Dedifferentiated amniotic fluid mesenchymal stem cell (primary cell): Measurements from ENCODE around the gene HEXIM1.

Source experiments
- DNase-seq: peaks from one replicate; pipeline ENCODE4 v3.0.0-alpha.2; 2016; ENCODE audit errors: extremely low spot score

HEXIM1 gene

DNA sequence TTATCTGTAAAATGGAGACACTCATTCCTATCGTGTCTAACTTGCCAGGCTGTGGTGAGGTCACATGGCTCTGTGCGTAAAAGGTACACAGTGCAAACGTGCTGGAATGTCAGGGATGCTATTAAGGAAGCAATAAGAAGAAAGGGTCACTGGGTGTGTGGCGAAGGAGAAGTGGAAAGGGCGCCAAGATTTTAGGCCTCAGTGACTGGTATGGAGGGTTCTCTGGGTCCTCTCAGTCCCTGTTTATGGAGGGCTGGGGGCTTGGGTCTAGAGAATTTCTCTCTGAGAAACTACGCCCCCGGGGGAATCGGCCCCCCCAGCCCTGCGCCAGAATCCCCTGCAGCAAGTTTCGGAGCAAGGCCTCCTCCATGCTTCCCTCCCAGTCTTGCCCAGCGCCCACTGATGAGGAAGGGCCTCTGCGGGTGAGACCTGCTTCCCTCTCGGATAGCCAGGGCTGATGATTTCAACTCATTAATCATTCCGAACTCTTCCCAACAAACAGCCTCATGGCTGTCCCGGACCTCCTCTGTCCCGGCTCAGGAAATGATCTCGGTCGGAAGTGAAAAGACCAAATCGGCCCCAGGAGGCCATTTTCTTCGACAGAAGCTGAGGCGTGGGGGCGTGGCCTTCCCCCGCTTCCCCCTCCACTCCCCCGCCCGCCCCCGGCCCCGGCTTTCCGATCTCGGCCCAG, 1.2 kb upstream of the HEXIM1 start:
- peak; percentile 49 for DNase-seq

DNA sequence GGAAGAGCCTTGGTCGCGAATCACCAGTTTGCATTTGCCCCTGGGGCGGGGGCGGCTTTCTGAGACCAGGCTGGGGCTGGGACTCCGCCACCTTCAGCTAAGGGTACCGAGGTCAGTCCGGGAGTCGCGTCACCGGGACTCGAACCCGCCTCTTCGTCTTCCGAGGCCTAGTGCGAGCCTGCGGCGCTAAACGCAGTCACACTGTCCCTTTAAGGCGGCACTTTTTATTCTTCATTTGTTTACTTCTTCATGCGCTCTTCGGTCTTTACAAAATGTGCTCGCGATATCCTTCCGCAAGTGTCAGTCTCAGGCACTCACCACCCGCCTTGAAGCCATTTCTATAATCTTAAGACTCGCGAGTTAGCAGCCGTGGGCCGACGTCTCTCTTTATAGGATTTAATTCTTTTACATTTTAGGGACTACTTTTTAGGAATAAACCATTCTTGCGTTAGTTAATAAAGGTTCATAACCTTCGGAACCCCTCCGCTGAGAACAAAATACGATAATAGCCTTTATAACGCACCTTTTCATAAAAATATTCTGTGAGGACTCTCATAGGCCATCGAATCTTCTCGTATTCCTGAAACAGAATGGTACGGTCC, 593 bp upstream of the HEXIM1 start:
- DNase-seq = peak; percentile 94

DNA sequence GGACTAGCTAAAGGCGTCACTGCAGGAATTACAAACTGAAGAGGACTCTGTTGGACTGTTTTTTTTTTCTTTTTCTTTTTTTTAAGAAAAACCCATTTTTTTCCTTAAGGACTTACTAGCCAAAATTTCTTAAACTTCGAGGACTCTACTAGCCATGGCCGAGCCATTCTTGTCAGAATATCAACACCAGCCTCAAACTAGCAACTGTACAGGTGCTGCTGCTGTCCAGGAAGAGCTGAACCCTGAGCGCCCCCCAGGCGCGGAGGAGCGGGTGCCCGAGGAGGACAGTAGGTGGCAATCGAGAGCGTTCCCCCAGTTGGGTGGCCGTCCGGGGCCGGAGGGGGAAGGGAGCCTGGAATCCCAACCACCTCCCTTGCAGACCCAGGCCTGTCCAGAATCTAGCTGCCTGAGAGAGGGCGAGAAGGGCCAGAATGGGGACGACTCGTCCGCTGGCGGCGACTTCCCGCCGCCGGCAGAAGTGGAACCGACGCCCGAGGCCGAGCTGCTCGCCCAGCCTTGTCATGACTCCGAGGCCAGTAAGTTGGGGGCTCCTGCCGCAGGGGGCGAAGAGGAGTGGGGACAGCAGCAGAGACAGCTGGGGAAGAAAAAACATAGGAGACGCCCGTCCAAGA, 878 bp downstream of the HEXIM1 start:
- DNase-seq = peak; percentile 79

DNA sequence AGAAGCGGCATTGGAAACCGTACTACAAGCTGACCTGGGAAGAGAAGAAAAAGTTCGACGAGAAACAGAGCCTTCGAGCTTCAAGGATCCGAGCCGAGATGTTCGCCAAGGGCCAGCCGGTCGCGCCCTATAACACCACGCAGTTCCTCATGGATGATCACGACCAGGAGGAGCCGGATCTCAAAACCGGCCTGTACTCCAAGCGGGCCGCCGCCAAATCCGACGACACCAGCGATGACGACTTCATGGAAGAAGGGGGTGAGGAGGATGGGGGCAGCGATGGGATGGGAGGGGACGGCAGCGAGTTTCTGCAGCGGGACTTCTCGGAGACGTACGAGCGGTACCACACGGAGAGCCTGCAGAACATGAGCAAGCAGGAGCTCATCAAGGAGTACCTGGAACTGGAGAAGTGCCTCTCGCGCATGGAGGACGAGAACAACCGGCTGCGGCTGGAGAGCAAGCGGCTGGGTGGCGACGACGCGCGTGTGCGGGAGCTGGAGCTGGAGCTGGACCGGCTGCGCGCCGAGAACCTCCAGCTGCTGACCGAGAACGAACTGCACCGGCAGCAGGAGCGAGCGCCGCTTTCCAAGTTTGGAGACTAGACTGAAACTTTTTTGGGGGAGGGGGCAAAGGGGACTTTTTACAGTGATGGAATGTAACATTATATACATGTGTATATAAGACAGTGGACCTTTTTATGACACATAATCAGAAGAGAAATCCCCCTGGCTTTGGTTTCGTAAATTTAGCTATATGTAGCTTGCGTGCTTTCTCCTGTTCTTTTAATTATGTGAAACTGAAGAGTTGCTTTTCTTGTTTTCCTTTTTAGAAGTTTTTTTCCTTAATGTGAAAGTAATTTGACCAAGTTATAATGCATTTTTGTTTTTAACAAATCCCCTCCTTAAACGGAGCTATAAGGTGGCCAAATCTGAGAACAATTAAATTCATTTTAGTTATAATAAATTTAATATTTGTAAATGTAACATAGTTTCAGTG, 1.7 kb downstream of the HEXIM1 start:
- DNase-seq = peak; percentile 22

DNA sequence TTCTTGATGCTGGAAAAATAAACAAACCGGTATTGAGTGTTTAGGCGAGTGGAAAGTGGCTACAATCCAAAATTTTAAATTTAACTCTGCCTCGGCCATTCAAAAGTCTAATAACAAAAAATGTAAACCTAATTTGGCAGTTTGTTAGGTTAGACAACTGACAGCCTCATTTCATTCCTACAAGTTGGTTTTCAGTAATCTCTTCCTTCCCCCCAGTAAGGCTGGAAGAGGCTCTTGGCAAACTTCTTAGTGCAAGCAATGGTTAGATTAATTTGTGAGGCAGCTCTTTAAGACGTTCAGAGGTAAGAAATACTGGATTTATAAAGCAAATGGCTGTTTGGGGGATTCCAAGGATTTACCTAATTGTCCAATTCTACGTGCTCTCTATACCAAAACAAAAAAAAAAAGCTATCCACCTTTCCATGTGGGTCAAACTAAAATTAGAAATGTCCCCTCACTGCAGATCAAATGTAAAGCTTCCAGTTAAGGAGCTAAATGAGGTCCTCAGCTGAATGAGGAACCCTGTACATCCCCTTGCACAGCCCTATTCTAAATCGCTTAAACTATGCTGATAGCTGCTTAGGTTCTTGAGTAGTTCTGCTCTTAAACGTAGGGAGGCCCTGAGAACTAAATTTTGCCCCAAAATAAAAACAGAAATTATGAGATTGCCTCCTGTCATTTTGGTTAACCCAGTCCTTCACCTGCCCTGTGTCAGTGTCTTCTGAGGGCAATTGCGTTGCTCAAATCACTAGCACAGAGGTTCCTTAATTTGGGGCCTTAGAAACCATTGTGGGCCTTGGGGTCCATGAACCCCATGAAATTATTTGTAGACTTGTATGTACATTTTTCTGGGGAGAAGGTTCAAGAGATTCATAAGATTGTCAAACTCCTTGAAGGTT, 2.9 kb downstream of the HEXIM1 start:
- DNase-seq = no peak

DNA sequence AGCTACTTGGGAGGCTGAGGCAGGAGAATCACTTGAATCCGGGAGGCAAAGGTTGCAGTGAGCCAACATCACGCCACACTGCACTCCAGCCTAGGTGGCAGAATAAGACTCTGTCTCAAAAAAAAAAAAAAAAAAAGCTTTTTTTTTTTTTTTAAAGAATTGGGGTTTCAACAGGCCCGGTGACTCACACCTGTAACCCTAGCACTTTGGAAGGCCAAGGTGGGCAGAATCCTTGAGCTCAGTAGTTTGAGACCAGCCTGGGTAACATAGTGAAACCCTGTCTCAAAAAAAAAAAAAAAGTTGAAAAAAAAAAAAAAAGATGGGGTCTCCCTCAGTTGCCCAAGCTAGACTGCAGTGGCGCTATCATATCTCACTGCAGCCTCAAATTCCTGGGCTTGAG, 6.8 kb downstream of the HEXIM1 start:
- no peak for DNase-seq

DNA sequence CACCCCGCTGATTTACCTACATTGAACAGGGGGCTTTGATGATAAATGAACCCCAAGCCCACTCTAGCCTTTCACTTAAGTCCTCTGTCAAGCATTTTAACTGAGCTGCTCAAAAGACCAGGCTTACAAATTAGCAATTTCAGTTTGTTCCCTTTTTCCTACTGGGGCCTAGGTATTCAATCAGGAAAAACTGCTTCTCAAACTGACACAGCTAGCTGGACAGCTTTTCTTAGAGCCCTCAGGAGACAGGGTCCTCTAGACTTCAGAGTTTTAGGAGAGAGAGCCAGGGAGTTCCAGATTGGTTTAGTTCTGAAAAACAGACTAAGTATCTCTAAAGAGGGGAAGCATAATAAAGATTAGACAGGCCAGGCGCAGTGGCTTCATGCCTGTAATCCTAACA, 7.2 kb downstream of the HEXIM1 start:
- DNase-seq = no peak

DNA sequence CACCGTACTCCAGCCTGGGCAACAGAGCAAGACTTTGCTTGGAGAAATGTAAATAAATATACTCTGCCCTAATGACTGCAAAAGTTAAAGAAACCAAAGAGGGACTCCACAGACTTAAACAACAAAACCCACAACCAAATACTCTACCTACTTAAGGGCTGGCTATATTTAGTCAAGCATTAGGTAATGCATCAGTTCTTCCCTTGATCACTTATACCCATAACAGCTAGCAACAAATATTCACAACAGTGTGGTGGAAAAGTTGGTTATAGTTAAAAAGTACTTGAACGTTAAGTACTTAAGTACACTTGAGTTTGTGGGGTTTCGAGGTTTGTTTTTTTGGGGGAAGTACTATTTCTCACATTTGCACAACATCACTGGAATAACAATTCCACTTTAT, 8.0 kb downstream of the HEXIM1 start:
- no peak for DNase-seq

DNA sequence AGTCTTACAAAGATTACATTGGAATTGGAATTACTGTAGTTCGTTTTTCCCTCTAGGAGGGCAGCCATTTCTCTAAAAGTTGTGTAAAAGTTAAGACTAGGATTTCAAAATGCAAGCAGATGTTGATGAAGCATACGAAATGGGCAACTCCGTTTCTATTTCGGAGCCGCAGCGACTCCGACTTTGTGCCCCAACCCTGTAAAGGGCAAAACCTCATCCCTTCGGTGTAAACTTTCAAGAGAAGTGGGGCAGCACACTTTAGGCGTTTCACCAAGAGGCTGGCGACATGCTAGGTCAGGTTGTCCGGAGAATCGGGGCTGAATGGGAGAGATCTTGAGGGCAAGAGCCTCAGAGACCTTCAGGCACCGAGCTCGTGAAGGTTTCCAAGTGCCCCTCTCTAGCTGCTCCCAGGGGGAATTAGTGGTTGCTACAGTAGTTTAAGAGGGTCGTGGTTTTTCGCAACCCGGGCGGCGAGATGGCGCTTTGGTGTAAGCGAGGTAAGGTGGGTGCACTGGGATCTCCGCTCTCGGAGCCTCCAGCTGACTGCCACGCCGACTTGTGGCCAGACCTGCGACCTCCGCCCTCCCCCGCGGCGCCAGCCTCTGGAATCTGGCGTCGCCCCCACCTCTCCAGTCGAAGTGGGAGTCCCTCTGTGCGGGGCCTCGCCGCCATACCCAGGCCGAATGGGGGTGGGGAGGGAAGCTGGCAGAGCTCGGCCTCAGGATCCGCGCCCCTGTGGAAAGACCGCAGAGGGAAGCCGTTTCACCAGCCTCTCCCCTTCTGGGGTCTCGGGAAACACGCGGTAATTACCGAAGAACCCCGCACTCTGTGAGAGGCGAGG, 12.4 kb downstream of the HEXIM1 start:
- DNase-seq = peak; percentile 46

DNA sequence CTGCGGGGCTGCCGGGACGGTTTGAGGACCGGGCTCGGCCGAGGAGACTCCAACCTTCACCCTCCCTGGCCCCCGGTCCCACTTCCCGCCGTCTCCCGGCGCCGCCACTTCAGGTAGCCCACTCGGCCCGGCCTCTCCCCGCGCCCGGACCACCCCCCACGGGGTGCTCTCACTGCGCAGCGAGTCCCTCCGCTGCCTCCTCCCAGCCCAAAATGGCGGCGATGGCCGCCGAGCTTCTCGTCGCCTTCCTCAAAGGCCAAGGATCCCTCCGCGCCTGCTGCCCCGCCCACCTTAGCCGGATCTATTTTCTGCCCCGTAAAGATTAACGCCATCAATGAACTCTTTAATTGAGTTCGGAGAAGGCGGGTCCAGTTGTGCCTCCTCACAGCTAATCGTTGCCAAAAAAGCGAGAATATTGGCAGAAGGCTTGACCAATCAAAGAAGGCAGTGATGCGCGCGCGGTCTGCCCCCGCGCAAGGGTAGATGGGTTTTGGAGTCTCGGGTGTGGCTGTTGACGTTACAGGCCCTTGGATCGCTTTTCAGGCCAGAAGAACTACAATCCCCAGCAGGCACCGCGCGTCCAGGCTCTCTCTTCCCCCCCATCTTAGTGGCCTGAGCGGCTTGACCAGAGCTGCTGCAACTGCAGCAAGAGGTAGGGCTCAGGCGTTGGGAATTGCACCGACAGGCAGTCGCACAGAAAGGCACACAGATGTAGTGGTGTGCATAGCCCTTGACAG, 13.2 kb downstream of the HEXIM1 start, which contains the start of gene HEXIM2:
Gene HEXIM2 (plus strand): TSS at position 588 of the 737 bp plus-strand sequence. CDS start 919 bp downstream, outside the sequence.
- DNase-seq = peak; percentile 100

DNA sequence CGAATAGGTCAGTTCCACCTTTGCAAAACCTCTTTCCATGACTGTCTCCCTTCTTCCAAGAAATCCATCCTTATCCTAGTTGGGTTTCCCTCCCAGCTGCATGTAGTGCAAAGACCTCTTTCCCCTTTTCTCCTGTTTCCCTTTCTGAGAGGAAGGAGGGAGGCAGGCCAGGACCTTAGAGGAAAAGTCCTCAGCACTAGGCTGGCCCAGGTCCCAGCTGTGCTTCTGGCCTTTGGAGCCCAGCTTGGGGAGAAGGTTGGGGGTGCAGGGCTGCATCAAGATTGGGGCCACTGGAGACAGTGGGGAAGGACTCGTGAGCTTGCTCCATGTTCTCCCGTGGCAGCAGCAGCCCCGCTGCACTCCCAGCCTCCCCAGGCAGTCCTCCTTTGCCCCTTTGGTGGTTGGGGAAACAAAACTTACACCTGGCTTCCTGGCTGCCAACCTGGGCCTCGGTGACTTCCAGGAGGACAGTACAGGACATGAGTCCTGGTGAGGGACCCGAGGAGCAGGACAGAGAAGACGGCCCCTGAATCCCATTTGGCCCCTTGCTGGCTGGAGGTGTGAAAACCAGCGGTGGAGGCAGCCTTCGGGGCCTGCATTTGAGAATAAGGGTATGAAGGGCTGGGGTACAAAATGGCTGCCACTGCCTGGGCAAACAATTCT, 13.9 kb downstream of the HEXIM1 start:
- DNase-seq = peak; percentile 7

DNA sequence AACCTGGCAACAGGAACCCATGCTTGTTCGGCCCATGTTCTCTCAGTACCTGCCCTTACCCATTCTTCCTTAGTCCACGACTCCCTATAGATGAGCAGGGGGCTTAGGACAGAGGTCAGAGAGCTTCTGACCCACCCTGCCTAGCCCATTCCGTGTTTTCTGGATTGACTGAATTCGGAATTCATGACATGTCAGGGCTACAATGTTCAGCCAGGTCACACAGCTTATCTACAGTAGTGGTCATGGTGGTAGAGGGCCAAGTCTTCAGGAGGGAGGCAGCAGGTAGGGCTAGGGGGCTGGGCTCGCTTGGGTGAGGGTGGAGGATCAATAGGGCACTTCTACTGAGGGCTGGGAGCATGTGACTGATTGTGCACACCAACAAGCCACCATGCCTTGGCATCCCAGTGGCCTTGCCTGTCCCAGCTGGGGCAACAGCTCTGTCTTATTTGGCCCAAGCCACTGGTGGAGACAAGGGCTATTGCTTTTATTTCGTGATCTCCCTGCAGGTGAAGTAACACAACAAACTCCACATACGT, 16.5 kb downstream of the HEXIM1 start:
- no peak for DNase-seq

DNA sequence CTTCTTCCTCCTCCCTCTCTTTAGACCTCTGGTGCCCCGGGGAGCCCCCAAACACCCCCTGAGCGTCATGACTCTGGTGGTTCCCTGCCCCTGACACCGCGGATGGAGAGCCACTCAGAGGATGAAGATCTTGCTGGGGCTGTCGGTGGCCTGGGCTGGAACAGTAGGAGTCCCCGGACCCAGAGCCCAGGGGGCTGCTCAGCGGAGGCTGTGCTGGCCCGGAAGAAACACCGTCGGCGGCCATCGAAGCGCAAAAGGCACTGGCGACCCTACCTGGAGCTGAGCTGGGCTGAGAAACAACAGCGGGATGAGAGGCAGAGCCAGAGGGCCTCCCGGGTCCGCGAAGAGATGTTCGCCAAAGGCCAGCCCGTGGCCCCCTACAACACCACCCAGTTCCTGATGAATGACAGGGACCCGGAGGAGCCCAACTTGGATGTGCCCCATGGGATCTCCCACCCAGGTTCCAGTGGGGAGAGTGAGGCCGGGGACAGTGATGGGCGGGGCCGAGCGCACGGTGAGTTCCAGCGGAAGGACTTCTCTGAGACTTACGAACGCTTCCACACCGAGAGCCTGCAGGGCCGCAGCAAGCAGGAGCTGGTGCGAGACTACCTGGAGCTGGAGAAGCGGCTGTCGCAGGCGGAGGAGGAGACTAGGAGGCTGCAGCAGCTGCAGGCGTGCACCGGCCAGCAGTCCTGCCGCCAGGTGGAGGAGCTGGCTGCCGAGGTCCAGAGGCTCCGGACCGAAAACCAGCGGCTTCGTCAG, 20.9 kb downstream of the HEXIM1 start:
- peak; percentile 12 for DNase-seq

DNA sequence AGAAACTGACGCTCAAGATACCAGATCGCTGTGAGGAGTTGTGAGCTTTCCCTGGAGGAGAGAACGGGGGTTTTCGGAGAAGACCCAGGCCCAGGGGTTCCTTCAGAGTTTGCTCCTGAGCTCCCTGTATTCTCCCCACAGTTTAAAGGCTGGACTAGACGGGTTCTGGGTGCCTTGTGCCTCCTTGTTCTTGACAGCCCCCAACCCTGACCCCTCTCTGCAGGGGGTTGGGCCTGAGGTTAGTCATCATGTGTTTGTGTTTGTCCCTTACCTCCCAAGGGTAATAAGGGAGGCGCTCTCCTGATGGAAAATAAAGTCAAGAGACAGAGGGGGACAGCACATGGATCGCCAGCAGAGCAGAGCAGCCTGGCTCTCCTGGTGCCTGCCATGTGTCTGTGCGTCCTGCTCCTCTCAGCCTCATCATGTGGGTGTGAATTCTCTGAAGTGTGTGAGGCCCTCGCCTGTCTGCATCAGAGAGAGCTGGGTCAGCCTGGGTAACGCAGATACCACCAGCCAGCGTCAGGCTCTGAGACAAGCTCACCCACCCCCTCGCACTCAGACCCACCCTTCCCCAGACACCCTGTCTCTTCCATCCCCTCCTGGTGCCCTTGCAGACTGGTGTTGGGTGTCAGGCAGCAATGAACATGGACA, 22.1 kb downstream of the HEXIM1 start:
- DNase-seq = no peak

DNA sequence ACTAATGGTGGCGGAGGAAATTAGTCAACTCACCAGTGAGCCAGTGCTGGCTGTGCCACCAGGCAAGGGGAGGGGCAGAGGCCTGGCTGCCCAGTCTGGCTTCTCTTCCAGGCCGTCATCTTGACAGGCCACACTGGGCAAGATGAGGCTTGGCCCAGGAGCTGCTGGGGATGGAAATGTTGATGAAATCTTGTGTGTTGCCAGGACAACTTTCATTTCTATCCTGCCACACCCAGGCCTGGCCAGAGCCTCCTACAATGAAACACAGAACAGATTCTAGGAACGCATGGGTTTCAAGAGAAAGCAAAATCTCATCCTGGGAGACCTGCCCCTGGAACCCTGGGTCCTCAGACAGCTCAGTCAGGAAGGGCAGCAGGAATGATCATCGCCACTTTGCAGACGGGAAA, 22.7 kb downstream of the HEXIM1 start:
- peak; percentile 84 for DNase-seq

DNA sequence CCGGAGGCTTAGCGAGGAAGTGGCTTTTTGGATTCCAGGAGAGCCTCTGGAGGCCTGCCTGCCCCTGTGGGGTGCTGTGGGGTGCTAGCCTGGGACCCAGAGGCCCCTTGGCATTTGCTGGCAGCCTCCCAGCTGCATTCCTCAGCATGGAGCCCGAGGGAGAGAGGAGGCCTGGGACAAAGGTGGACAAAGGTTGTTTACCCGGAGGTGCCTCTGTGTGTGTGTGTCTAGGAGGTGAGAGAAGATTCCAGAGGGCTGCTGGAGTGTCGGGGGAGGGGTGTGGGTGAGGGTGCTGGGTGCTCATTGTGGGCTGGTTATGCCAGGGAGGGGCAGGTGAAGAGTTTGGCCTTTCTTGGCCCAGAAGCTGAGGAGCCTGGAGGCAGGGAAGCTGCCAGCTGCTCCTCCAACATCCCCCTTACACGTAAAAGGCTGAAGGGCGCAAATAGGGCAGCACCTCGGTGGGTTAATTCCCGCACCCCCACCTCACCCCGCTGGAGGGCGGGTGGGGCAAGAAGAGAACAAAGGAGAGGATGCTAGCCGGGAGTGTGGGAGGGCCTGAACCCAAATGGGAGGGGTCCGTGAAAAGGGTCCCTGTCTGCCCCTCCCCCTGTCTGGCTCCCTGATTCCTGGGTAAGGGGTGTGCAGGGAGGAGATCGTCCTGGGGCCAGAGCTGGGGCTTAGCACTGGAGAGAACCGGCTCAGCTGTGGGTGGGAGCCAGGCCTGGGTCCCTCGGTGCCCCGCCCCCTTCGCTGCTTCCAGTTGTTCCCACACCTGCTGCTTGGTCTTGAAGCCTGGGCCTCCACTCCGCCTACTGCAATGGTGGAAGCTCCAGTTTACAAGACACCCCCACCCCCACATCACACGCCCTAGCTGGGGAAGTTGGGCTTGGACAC, 23.3 kb downstream of the HEXIM1 start:
- no peak for DNase-seq
